ENCODE measurements around the gene PAK1.

Gene PAK1

GRCh38 chr11:77377734-77378133 is 96.2 kb downstream of the PAK1 start:
- POLR2A ChIA-PET: interaction anchor here (1.0 kb wide), 1 partner anchor 30 kb away, joined by 5 read pairs; no protein-coding TSS in a partner anchor
- TF ChIP-seq CTCF (IDR thresholded peaks at IDR 0.05; ENCODE audit: insufficient read depth, low read length, missing control alignments): no peak
- CTCF ChIA-PET: no interaction called here
- no peak overlapping the region for H3K4me3 ChIP-seq (ENCODE audit: low read depth, low read length)
- DNase-seq (ENCODE audit: low read depth, low spot score): no peak

GRCh38 chr11:77375107-77375506 is 98.8 kb downstream of the PAK1 start:
- H3K4me3 ChIP-seq (ENCODE audit: low read depth, low read length): no peak overlapping the region
- TF ChIP-seq CTCF (IDR thresholded peaks at IDR 0.05; ENCODE audit: insufficient read depth, low read length, missing control alignments): no peak
- ChIA-PET CTCF (interaction anchor here (1.1 kb wide), 1 partner anchor 245 kb away, joined by 4 read pairs; no protein-coding TSS in a partner anchor), POLR2A (no interaction called here)
- DNase-seq (ENCODE audit: low read depth, low spot score): no peak

GRCh38 chr11:77374611-77375031 is 99.3 kb downstream of the PAK1 start:
- CTCF ChIA-PET: interaction anchor here (1.1 kb wide), 1 partner anchor 245 kb away, joined by 4 read pairs; no protein-coding TSS in a partner anchor
- no peak for TF ChIP-seq CTCF (IDR thresholded peaks at IDR 0.05; ENCODE audit: insufficient read depth, low read length, missing control alignments)

GRCh38 chr11:77374108-77374507 is 99.8 kb downstream of the PAK1 start:
- H3K4me3 ChIP-seq (ENCODE audit: low read depth, low read length): no peak overlapping the region
- TF ChIP-seq CTCF (IDR thresholded peaks at IDR 0.05; ENCODE audit: insufficient read depth, low read length, missing control alignments): no peak
- no peak for DNase-seq (ENCODE audit: low read depth, low spot score)
- POLR2A ChIA-PET: no interaction called here
- CTCF ChIA-PET: interaction anchor here (1.1 kb wide), 2 partner anchors 10 to 246 kb away, joined by 3 to 4 read pairs; no protein-coding TSS in a partner anchor

More at GRCh38 chr11:77374611-77375031, 99.3 kb downstream of the PAK1 start:
- no peak for DNase-seq (ENCODE audit: low read depth, low spot score)
- H3K4me3 ChIP-seq (ENCODE audit: low read depth, low read length): no peak overlapping the region
- POLR2A ChIA-PET: no interaction called here

- CTCF ChIA-PET: interaction anchor here (0.6 kb wide), 1 partner anchor 175 kb away, joined by 3 read pairs; no protein-coding TSS in a partner anchor
- no peak for TF ChIP-seq CTCF (IDR thresholded peaks at IDR 0.05; ENCODE audit: insufficient read depth, low read length, missing control alignments)
- DNase-seq (ENCODE audit: low read depth, low spot score): no peak
- no peak overlapping the region for H3K4me3 ChIP-seq (ENCODE audit: low read depth, low read length)
- POLR2A ChIA-PET: no interaction called here
Observed at GRCh38 chr11:77372726-77373125, 101.2 kb downstream of the PAK1 start.

- TF ChIP-seq CTCF (IDR thresholded peaks at IDR 0.05; ENCODE audit: insufficient read depth, low read length, missing control alignments): no peak
- DNase-seq (ENCODE audit: low read depth, low spot score): no peak
- POLR2A ChIA-PET: no interaction called here
- no peak overlapping the region for H3K4me3 ChIP-seq (ENCODE audit: low read depth, low read length)
- CTCF ChIA-PET: interaction anchor here (1.1 kb wide), 1 partner anchor 10 kb away, joined by 3 read pairs; no protein-coding TSS in a partner anchor
Observed at GRCh38 chr11:77371646-77372045, 102.2 kb downstream of the PAK1 start.

Measured in AG04449 (cell line).